GM18861 (cell line): ENCODE data around the gene PAPLN.

Experiments
- ATAC-seq: cut with Tn5 transposase; IDR thresholded peaks from one replicate; pipeline ENCODE4 v1.9.1; 2021; ENCODE audit not compliant: unreplicated experiment

The PAPLN gene

GRCh38 chr14:73231981-73232851 lies 5.1 kb upstream of the PAPLN start:
- no peak for ATAC-seq

GRCh38 chr14:73232984-73233383 lies 4.3 kb upstream of the PAPLN start:
- no peak for ATAC-seq

- ATAC-seq, result no peak
Measured at GRCh38 chr14:73233564-73233963, 3.7 kb upstream of the PAPLN start.

DNA sequence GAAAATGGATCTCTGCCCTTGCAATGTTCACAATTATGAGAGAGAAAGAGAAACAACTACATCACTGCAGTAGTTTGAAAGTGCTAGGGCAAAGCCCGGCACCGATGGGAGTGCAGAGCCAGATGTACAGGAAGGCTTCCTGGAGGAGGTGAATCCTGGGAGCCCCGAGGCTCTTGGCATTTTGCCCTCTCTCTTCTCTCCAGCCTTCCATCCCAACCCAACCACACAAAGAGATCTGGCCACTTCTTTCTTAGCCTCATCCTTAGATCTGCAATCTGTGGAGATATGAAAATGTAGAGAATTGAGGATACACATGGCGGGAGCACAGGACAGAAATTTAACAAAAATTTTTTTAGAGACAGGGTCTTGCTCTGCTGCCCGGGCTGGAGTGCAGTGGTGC lies 3.3 kb upstream of the PAPLN start:
- ATAC-seq, result no peak

DNA sequence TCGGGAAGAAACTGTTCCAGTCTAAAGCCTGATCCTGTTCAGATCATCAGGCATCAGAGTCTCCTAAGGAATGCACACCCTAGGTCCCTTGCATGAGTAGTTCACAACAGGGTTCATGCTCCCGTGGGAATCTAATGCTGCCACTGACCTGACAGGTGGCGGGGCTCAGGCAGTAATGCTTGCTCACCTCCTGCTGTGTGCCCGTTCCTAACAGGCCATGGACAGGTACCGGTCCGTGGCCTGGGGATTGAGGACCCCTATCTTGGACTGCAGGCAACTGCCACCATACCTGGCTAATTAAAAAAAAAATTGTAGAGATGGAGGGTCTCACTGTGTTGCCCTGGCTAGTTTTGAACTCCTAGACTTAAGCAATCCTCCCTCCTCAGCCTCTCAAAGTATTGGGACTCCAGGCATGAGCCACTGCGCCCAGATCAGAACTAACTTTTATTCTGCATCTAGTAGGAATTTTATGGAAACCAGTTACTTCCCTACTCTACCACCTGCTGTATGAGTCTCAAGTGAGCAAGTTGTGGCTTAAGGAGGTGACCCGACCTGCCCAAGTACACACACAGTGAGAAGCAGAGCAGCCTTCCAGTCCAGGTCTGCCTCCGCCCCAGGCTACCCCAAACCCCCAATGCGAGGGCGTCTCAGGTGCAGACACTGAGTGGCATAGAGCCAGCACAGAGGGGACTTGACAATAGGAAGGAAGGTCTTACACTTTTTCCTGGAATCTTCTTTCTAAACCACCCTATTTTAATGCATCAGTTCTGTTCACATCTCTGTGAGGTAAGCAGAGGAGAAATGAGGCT lies 2.5 kb upstream of the PAPLN start:
- no peak for ATAC-seq

GRCh38 chr14:73235531-73236155 lies 1.7 kb upstream of the PAPLN start:
- no peak for ATAC-seq

DNA sequence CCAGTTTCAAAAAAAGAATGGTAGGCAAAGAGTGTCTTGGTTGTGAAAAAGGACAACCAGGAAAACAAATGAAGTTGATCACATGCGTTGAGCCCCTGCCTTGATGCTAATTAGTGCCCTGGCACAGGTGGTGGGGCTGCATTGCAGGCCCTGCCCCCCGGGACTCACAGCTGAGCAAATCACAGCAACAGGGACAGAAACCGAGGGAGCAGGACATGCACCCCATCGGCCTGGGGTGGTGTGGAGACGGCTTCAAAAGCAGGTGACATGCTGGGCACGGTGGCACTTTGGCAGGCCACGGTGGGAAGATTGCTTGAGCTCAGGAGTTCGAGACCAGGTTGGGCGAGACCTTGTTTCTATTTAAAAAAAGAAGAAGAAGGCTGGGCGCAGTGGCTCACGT lies 1.1 kb upstream of the PAPLN start:
- ATAC-seq, result no peak

GRCh38 chr14:73236752-73237218 lies 521 bp upstream of the PAPLN start:
- ATAC-seq, result no peak

DNA sequence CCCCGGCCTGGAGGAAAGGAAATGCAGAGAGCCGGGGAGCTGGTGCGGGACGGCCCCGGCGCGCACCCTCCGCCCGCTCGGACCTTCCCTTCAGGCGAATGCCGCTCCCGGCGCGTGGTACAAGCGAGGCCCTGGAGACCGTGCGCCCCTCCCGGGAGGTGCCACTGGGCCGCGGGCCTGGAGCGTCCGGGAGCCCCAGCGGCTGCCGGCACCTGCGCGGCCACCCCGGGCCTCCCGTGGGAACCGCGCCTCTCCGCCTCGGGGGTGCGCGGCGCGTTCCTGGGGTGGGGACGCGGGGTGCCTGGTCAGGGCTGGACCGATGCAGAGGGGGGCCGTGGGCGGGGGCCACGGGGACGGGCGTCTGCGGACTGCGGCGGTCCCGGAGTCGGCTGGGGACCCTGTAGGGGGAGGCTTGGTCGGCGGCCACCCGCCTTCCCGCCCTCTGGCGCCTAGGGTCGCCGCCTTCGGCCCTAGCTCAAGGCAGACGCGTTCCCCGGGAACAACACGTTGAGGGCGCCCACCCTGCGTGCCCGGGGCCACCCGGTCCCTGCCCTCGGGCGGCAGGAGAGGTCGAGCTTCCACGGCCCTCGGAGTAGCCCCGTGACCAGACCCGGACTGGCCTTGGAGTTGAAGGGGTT lies 599 bp downstream of the PAPLN start:
- ATAC-seq, result no peak

DNA sequence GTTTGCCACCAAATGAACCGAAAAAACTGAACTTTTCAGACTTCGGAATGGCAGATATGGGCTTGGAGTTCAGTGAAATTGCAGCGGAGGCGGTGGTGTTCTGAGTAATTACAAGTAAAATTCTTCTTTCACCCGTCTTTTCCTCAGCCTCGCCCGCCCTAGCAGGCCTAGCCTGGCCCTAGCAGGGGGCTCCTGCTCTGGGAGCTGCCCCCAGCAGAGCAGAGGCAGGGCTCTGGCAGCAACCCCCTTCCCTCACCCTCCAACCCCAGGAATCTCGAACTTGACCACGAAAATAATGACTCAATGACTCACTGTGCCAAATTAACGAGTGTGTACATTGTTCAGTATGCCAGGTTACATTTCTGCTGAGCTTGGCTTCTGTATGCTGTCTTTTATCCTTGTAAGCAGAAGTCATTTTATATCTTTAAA lies 1.1 kb downstream of the PAPLN start:
- ATAC-seq, result no peak

DNA sequence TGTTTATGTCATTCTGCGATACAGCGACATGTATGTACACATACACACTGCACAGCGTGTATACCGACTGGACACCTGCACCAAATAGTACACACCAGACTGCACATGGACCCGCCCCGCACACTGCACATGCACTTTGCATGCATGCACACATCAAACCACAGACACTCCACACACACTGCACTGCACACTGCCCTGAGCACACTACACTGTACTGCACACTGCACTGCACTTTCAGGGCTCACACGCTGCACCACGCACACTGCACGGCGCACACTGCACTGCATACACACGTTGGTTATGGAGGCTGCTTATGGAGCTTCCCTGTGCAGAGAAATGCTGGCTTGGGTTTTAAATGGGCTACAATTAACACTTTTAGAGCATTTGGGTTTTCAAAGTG lies 1.6 kb downstream of the PAPLN start:
- no peak for ATAC-seq

DNA sequence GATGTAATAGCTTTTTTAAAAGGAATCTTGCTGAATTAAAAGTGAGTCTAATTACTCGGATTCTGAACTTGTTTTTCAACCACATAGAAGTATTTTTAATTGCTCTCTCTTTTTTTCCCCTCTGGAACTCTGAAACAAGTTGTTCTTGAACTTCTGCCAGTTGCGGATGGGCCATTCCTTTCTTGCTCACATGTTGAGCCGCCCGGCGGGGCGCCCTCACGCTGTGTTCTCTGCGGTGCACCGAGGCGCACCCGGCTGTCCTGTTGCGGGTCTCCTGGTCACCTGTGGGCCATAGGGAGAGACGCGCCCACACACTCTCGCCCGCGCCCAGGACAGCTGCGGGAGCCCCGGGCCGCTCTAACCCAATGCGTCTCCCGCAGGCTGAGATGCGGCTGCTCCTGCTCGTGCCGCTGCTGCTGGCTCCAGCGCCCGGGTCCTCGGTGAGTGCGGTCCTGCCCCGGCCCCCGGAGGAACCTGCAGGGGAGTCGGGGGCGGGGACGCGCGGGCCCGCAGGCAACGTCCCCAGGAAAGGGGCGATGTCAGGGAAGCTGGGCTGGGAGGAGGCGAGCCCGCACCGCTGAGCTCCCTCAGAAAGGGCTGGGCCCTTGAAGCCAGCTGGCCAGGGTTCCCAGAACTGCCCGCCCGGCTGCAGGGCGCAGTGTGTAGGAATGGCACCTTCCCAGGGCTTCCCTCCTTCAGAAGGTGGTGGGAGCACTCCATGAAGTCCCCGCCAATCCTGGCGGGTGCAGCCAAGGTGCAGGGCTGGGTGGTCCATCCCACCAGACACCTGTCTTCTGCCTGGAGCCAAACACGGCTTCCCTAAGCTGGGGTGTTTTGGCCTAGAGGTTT lies 2.3 kb downstream of the PAPLN start:
- no peak for ATAC-seq

DNA sequence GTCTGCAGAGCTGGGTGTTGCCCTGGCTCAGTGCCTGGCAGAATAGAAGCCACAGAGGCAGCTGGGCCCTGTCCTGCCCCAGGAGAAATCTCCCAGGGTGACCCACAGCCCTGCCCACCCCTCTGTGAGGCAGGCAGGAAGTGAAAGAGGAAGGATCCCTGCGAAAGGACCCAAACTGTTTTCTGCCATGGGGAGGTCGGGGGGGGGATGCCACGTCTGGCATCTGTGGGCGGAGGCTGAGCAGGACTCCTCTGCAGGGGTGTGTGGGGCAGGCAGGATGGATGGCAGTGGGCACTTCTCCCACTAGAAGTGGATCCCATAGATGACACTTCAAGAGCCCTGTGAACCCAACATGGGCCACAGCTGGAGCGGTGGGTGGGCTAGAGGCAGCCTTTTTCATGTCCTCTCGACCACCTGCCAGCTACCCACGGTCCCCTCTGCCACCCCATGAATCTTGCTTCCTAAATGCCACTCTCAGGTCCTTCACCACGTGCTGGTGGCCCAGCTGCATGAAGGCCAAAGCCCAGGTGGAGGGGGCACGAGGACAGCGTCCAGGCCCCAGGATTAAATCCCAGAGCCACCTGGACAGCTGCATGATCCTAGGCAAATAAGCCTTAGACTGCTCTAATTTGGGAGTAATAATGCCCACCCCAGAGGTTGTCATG lies 3.6 kb downstream of the PAPLN start:
- ATAC-seq, result no peak

DNA sequence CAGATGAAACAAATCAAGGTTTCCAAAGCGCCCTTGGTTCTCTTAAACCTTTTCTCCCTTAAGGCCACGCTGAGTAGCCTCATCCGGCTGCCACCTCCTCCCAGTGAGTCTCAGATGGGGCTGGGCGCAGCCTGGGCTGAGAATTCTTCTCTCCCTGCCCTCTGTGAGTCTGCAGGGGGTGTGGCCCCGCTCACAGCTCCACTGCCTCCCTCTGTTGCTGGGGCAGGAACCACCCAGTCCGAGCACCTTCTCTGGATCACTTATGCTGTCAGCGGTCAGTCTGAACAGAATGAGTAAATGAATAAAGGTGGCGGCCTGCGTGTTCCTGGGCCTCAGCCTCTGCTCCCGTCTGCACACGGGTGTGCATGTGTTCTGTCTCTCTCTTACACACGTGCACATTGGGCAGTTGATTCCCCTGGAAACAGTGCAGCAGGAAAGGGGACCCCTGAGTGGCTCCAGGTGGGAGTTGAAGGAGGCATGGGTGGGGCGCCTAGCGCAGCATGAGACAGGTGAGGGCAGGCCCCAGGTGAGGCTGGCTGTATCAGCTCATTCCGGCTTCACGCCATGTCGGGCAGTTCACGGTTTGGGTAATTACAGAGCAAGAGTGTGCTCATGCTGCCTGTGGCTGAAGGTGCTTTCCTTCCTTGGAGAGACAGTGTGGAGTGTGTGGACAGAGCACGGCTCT lies 4.3 kb downstream of the PAPLN start:
- no peak for ATAC-seq

DNA sequence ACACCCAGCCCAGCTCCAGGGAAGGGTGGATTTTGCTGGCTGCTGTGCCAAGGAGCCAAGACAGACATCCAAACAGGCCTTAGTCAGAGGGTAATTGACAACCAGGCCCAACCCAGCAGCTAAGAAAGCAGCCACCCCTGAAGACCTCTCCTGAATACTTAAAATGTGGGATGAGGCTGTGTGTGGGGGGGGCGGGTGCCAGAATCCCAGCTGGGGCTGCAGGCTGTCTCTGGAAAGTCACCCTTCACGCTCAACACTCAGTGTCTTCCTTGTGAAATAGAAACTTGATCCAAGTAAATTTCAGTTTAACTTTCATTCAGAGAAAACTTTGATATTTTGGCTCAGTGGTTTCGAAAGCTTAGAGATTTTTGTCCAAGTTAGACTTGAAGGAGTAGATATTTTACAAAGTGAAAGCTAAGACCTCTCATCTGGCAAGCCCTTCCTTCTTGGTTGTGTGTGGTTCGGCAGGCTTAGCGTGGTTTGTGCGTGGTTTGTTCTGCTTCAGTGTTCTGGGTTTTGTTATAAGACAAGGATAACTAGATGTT lies 5.1 kb downstream of the PAPLN start:
- ATAC-seq, result no peak

DNA sequence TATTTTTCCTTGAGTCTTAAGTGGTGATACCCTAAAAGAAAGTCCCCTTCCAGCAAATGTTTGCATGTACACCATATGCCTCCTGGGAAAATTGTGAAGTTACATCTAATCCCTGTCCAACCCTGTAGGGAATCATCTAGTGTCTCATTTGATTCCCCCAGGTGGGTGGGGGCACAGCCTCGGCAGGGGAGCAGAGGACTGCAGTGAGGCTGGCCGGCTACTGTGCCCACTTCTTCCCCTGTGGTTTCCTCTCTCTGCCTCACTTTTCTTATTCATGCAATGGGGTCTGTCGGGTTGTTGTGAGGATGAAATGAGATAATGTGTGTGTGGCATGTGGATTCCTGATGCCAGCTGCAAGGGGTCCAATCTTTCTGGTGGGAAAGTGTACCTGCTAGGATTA lies 6.0 kb downstream of the PAPLN start:
- ATAC-seq, result no peak

DNA sequence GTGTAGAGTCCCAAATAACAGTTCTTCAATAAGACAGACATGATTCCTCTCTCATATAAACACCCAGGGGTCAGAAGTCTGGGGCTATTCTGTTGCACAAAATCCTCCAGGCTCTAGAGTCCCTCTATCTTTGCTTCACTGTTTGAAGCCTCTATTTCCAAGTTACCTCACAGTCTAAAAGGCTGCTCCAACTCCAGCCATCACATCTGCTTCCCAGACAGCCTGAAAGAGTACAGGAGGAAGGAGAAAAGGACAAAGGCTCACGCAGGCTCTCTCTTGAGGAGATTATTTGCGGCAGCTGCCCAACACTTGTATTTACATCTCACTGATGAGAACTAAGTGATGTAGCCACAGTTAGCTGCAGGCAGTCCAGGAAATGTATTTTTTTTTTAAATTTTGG lies 6.4 kb downstream of the PAPLN start:
- ATAC-seq, result no peak

DNA sequence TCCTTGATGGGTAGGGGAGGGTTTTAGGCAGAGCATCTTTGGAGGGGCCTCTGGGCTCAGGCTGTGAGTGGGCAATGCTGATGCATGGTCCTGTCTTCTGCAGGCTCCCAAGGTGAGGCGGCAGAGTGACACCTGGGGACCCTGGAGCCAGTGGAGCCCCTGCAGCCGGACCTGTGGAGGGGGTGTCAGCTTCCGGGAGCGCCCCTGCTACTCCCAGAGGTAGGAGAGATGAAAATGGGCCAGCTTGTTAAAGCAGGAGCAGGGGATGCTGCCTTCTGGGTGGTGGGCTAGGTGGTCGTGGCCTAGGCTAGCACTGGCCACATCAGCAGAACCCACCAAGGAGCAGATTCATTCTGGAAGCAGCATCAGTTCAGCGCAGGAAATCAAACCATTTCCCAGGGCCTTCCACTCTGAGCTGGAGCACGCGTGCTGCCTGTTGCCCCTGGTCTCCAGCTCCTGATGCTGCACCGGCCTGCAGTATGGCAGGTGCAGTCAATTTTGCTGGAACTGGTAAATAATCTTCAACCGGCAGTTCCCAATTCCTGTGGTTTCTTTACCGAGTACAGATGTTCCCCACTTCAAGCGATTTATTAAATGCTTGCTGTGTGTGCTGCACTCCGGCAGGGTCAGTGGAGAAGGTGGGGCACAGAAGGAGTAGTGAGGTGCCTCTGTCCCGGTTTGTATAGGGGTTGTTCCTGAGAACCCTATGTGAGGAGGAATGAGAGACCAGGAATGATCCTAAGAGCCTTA lies 7.4 kb downstream of the PAPLN start:
- no peak for ATAC-seq
